T follicular helper cell (primary cell): Measurements from ENCODE around the gene COL8A1.

Experiments used
- DNase-seq: peaks from one replicate; pipeline ENCODE4 v3.0.0-alpha.2; 2020; ENCODE audit warnings: low read depth

Gene COL8A1

GRCh38 chr3:99639579-99639978, 1.2 kb downstream of the COL8A1 start:
- DNase-seq = no peak

- no peak for DNase-seq
Measured at GRCh38 chr3:99640214-99640851, 1.9 kb downstream of the COL8A1 start.

- no peak for DNase-seq
Measured at GRCh38 chr3:99641480-99641879, 3.1 kb downstream of the COL8A1 start.

DNA sequence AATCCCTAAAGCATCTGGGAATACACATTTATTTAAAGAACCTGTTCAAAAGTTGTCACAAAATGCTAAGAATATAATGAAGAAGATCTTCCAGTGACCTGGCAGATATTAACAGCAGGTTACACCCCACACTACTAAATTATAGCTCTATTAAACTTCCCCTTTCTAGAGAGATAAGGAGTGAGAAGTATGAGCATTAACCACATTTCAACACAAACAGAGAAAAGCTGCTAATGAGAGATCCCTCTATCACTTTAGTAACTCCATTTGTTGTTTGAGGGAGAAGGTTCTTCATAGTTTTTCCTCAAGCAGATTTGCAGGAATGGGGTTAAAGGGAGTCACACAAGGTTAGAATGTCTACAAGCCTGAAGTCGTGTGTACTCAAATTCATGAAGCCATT, 3.6 kb downstream of the COL8A1 start:
- no peak for DNase-seq

GRCh38 chr3:99644017-99644416, 5.6 kb downstream of the COL8A1 start:
- no peak for DNase-seq

GRCh38 chr3:99644746-99645145, 6.4 kb downstream of the COL8A1 start:
- DNase-seq = no peak

- no peak for DNase-seq
Measured at GRCh38 chr3:99645277-99646106, 7.1 kb downstream of the COL8A1 start.

GRCh38 chr3:99646107-99646435, 7.7 kb downstream of the COL8A1 start:
- DNase-seq = no peak

GRCh38 chr3:99647081-99647480, 8.7 kb downstream of the COL8A1 start:
- DNase-seq = no peak

GRCh38 chr3:99648101-99648500, 9.7 kb downstream of the COL8A1 start:
- DNase-seq = no peak

DNA sequence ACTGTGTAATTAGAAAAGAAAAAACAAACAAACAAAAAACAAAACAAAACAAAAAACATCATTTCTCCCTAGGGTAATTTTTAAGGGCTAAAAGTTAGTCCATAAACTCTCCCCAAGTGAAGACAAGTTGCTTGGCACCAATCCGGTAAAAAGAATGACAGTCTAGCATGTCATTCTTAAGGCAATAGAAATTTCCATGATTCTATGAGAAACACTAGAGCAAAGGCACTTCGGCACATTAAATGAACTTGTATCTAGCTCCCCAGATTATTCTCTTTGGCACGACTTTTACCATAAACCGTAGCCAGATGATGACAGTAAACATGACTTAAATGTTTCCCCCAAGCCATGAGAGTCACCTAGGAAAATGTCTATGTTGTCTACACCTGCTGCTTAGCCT, 10.1 kb downstream of the COL8A1 start:
- no peak for DNase-seq

DNA sequence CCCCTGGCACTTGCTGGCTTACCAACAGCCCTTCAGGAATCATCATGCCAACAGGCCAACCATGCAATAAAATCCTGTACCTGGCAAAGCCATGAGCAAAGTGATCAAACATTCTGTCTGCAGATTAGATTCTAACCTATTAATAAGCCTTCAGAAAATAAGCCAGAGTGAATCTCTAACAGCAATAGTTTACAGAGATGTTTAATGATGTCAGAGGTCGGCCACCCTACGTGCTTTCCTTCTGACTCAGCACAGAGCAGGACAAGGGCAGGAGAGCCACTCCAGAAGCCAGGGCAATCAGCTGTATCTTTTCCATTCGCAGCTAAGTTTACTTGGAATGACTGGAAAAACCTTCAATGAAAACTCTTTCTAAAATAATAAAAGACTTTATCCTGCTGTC, 13.1 kb downstream of the COL8A1 start:
- no peak for DNase-seq

DNA sequence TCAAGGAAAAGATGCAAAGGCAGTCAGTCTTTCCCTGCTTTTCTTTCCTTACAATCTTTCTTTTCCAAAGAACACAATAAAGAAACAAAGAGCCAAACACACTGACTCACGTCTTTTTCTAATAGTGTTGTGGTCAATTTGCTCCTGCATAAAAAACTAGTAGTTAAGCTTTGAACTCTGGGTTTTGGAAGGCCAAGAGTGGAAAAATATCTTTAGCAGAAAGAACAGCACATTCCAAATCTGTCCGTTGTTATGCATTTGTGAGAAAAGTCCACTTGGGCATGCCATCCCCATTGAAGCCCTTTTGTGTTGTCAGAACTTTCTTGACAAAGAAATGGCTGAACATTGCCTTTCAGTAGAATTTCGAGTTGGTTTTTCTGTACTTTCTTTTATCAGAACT, 18.2 kb downstream of the COL8A1 start:
- no peak for DNase-seq

DNA sequence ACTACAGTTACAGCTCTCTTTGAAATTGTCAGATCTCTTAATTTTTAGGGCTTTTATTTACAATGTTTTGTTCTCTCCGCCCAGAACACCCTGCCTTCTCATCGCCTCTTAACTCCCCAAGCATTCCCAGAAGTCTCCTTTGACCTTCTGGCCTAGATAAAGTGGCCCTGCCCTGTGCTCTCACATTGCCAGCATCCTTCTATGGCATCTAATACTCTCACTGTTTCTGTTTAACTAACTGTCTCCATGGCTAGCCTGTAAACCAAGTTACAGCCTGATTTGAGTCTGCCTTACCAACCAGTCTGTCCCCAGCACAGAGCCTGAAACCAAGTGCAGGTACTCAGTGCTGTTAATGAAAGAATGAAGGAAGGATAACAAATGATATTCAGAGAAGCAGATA, 19.9 kb downstream of the COL8A1 start:
- DNase-seq = no peak

GRCh38 chr3:99659032-99659431, 20.6 kb downstream of the COL8A1 start:
- DNase-seq = no peak

DNA sequence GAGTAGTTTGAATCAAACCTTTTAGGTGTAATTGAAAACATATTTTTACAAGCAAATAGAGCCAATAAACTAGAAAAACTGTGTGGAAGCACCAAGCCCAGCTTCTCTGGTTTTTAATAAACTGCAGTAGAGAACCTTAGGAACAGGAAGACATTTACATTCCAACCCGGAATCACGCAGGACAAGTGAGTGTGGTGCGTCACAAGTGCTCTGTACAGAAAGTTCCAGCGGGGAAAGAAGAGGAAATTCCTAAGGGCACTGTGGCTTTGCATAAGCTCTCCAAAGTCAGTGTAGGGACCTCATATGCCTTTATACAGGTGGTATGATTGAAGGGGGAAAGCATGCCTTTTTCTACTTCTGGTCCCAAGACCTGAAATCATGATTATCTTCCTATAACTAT, 21.6 kb downstream of the COL8A1 start:
- no peak for DNase-seq

GRCh38 chr3:99662838-99663570, 24.6 kb downstream of the COL8A1 start:
- DNase-seq = no peak

GRCh38 chr3:99663977-99664376, 25.6 kb downstream of the COL8A1 start:
- no peak for DNase-seq

GRCh38 chr3:99665017-99665416, 26.6 kb downstream of the COL8A1 start:
- no peak for DNase-seq

DNA sequence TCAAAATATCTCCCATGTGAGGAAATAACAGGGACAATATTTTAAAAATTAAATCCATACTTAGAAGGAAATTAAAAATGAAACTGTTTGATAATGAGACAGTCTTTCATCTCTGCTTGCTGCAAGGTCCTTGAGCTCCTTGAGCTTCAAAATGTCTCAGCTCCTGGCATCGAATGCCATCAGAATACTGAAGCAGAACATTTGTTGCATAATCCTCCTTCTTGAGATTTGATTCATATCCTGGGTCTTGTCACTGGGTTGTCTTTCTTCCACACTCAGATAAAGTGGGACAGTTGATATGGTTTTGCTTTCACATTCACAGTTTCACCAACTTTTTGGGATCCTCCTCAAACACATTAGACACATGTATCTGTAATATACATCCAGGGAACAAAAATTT, 27.8 kb downstream of the COL8A1 start:
- no peak for DNase-seq

DNA sequence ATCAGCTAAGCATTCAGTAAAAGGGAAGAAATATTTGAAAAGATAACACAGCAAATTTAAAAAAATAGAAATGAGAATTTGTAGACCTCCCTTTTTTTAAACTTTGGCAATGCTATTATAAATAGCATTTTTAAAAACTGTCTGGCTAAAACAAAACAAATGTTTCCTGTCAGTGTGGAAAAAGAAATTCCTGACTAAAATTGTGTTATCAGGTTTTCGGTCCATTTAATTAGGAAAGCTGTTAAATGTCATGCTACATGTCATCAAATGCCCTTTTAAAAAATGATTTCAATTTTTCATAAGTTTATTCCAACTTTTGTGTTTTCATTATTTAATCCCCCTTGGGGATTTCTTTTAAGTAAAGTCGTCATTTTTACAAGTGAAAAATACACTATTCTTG, 29.6 kb downstream of the COL8A1 start:
- no peak for DNase-seq

- no peak for DNase-seq
Measured at GRCh38 chr3:99669879-99670555, 31.6 kb downstream of the COL8A1 start.

DNA sequence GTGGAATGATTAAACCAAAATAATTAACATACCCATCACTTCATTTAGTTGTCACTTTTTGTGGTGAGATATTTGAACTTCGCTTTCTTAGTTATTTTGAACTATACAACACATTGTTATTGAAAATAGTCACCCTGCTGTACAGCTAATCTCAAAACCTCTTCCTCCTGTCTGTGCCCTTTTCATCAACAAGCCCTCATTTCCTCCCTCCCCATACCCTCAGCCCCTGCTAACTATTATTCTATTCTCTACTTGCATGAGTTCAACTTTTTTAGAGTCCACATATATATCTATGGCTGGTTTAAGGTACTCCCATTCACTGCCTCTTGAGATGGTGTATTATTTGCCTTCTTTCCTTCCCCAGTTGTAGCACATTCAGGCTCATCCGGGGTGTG, 32.2 kb downstream of the COL8A1 start:
- no peak for DNase-seq
